ENCODE measurements around the gene ZSWIM5.
"Not testable (repeated sequence)": the region's sequence is repeated elsewhere in the genome, so short reads cannot be mapped to it uniquely, and the experiment has no call there.

The ZSWIM5 gene

GRCh38 chr1:45001011-45001481 is 205.4 kb downstream of the ZSWIM5 start:
- no peak for DNase-seq

- DNase-seq = no peak
Observed at GRCh38 chr1:44999232-44999631, 207.2 kb downstream of the ZSWIM5 start.

GRCh38 chr1:44995467-44996238 is 210.8 kb downstream of the ZSWIM5 start:
- DNase-seq = no peak

GRCh38 chr1:44994309-44994898 is 212.0 kb downstream of the ZSWIM5 start:
- no peak for DNase-seq

GRCh38 chr1:44988531-44989156 is 217.8 kb downstream of the ZSWIM5 start:
- DNase-seq = no peak

GRCh38 chr1:44985747-44986359 is 220.6 kb downstream of the ZSWIM5 start:
- DNase-seq = peak; percentile 34

- DNase-seq = not testable (repeated sequence)
Observed at GRCh38 chr1:44977372-44977771, 229.0 kb downstream of the ZSWIM5 start.

GRCh38 chr1:44976252-44976651 is 230.2 kb downstream of the ZSWIM5 start:
- no peak for DNase-seq

GRCh38 chr1:44973645-44974044 is 232.8 kb downstream of the ZSWIM5 start:
- no peak for DNase-seq

- no peak for DNase-seq
Observed at GRCh38 chr1:44970317-44970716, 236.1 kb downstream of the ZSWIM5 start.

Data from DMS53 (cell line).